GM19328 (cell line): ENCODE data around the gene PA2G4.
A peak's percentile ranks its signal among the peaks of the same experiment; 100 is the strongest.
"Not testable (repeated sequence)": the region's sequence is repeated elsewhere in the genome, so short reads cannot be mapped to it uniquely, and the experiment has no call there.

ENCODE experiments used
- ATAC-seq: cut with Tn5 transposase; IDR thresholded peaks from one replicate; pipeline ENCODE4 v1.9.1; 2021; ENCODE audit warnings: mild to moderate bottlenecking, moderate library complexity; ENCODE audit not compliant: unreplicated experiment

Gene PA2G4

GRCh38 chr12:56152132-56152755, 47.9 kb downstream of the PA2G4 start, which contains the start of gene MYL6B:
Gene MYL6B (plus strand): TSS chr12:56152587. CDS start chr12:56153919, 1,332 bp downstream.
- peak; percentile 83 for ATAC-seq

- no peak for ATAC-seq
These were observed 48.7 kb downstream of the PA2G4 start for GRCh38 chr12:56152756-56153677.

GRCh38 chr12:56153678-56154065, 49.3 kb downstream of the PA2G4 start:
- ATAC-seq, result no peak

- no peak for ATAC-seq
These were observed 50.0 kb downstream of the PA2G4 start for GRCh38 chr12:56154246-56154771.

GRCh38 chr12:56154818-56155217, 50.5 kb downstream of the PA2G4 start:
- no peak for ATAC-seq

- no peak for ATAC-seq
These were observed 51.0 kb downstream of the PA2G4 start for GRCh38 chr12:56155256-56155845.

- ATAC-seq, result not testable (repeated sequence)
These were observed 52.3 kb downstream of the PA2G4 start for GRCh38 chr12:56156464-56157200.

GRCh38 chr12:56157201-56158028, 53.1 kb downstream of the PA2G4 start:
- ATAC-seq, result peak; percentile 30

- ATAC-seq, result peak; percentile 81
These were observed 53.9 kb downstream of the PA2G4 start, which contains the start of gene MYL6 for GRCh38 chr12:56158029-56158925. Gene MYL6 (plus strand): TSS chr12:56158359. CDS start chr12:56158402, 43 bp downstream.

- ATAC-seq, result no peak
These were observed 54.6 kb downstream of the PA2G4 start for GRCh38 chr12:56158926-56159461.

GRCh38 chr12:56159482-56160192, 55.3 kb downstream of the PA2G4 start:
- no peak for ATAC-seq

GRCh38 chr12:56160193-56160763, 55.9 kb downstream of the PA2G4 start:
- no peak for ATAC-seq

- no peak for ATAC-seq
These were observed 56.7 kb downstream of the PA2G4 start for GRCh38 chr12:56160894-56161689.

GRCh38 chr12:56161690-56162351, 57.5 kb downstream of the PA2G4 start:
- ATAC-seq, result no peak

GRCh38 chr12:56162468-56163290, 58.3 kb downstream of the PA2G4 start:
- ATAC-seq, result no peak
